Calu3 (cell line): Measurements from ENCODE around the gene SLC27A6. TPM values are rescaled to one million over a fixed set of nuclear protein-coding genes. Genes with fewer than 3 reads are reported as not detected.

ENCODE experiments used
- Bru-seq: library from RNA; stranded (reverse); fragments of 400-500 nt; gene quantifications from one replicate; lab custom pipeline; 2021; lab: Mats Ljungman, UMichigan
- BruChase-seq, 2 experiments: library from RNA; stranded (reverse); fragments of 400-500 nt; gene quantifications; one replicate each; lab custom pipeline; 2021; lab: Mats Ljungman, UMichigan
- BruUV-seq: library from RNA; stranded (reverse); fragments of 400-500 nt; replicated peaks from 2 replicates; lab custom pipeline; 2021; lab: Mats Ljungman, UMichigan
- CTCF ChIA-PET: fragments of 300-600 bp; sonication (Branson Sonifier 250); formaldehyde crosslinking; loops from one replicate; lab custom pipeline; 2022; ENCODE audit warnings: antibody characterized with exemption; lab: Charles Lee
- DNase-seq: peaks from one replicate; pipeline ENCODE4 v3.0.0; 2022
- H3K27ac Mint-ChIP-seq: one replicate; pipeline ENCODE4 v1.8.0; 2022; ENCODE audit warnings: mixed read lengths; ENCODE audit not compliant: unreplicated experiment
- H3K27me3 Mint-ChIP-seq: one replicate; pipeline ENCODE4 v1.8.0; 2022; ENCODE audit warnings: mixed read lengths; ENCODE audit not compliant: unreplicated experiment
- H3K36me3 Mint-ChIP-seq: one replicate; pipeline ENCODE4 v1.8.0; 2022; ENCODE audit warnings: mild to moderate bottlenecking, moderate library complexity, mixed read lengths; ENCODE audit not compliant: insufficient read depth, unreplicated experiment
- H3K4me1 Mint-ChIP-seq: one replicate; pipeline ENCODE4 v1.8.0; 2022; ENCODE audit warnings: mild to moderate bottlenecking, low read depth, mixed read lengths; ENCODE audit not compliant: unreplicated experiment
- H3K4me3 Mint-ChIP-seq: one replicate; pipeline ENCODE4 v1.8.0; 2022; ENCODE audit warnings: mild to moderate bottlenecking, low read depth, moderate library complexity, mixed read lengths; ENCODE audit not compliant: unreplicated experiment
- H3K9me3 Mint-ChIP-seq: one replicate; pipeline ENCODE4 v1.8.0; 2022; ENCODE audit warnings: low read depth, mixed read lengths; ENCODE audit not compliant: unreplicated experiment
- CTCF ChIP-seq: fragments of 200-600 bp; IDR thresholded peaks from one replicate; pipeline ENCODE4 v1.8.0; 2022; ENCODE audit warnings: antibody characterized with exemption; ENCODE audit not compliant: unreplicated experiment
- intact Hi-C: fragments of 100-400 bp; cut with micrococcal nuclease; formaldehyde crosslinking; loops from one replicate; pipeline ENCODE4 v1.10.0; 2022; ENCODE audit not compliant: unreplicated experiment
- long read RNA-seq: library from polyadenylated mRNA; stranded (forward); transcript quantifications from one replicate; pipeline ENCODE4 v2.0.0, GENCODE V29; 2022
- total RNA-seq: library from RNA; stranded (reverse); gene quantifications from 2 replicates; pipeline ENCODE4 v1.2.3, GENCODE V29; 2022

Gene SLC27A6
- not detected in 2 replicates for total RNA-seq
- Bru-seq, nascent RNA, result percentile 1 among the genes with signal in this experiment
- BruChase-seq, experiment 1, labeled RNA remaining after a 6-hour chase, result percentile 3 among the genes with signal in this experiment
- not detected for BruChase-seq, experiment 2, labeled RNA remaining after a 2-hour chase
- long read RNA-seq, result 0 reads

GRCh38 chr5:128965011-128965637 lies at the start of gene SLC27A6:
Gene SLC27A6 (plus strand): TSS chr5:128965488. CDS start chr5:128966138, 650 bp downstream.
- Mint-ChIP-seq H3K9me3 (peaks cover 9% of the 10 kb centered on the region), H3K27me3 (peaks cover 31% of the 10 kb centered on the region), H3K4me1 (no peaks in the 10 kb centered on the region), H3K36me3 (no peaks in the 10 kb centered on the region), H3K4me3 (no peak within 1 kb of the TSS), H3K27ac (no peak within 1 kb of the TSS)
- no peak for DNase-seq
- intact Hi-C loops, result no loop called here
- CTCF ChIA-PET, result no interaction called here
- TF ChIP-seq CTCF, result no peak
- no TSS peak for BruUV-seq

- H3K4me1 Mint-ChIP-seq, result no peaks in the 10 kb centered on the region
- H3K9me3 Mint-ChIP-seq, result no peaks in the 10 kb centered on the region
- H3K36me3 Mint-ChIP-seq, result no peaks in the 10 kb centered on the region
- no peaks in the 10 kb centered on the region for H3K27me3 Mint-ChIP-seq
- CTCF ChIA-PET, result no interaction called here
- no peak overlapping the region for H3K27ac Mint-ChIP-seq
- no peak overlapping the region for H3K4me3 Mint-ChIP-seq
- no peak for TF ChIP-seq CTCF
- no TSS peak for BruUV-seq
- intact Hi-C loops, result no loop called here
- no peak for DNase-seq
Measured at GRCh38 chr5:128919542-128919941, 45.7 kb upstream of the SLC27A6 start.

GRCh38 chr5:128920345-128921215 lies 44.7 kb upstream of the SLC27A6 start:
- no peak for TF ChIP-seq CTCF
- Mint-ChIP-seq H3K4me1 (no peaks in the 10 kb centered on the region), H3K4me3 (no peak overlapping the region), H3K27me3 (no peaks in the 10 kb centered on the region), H3K36me3 (no peaks in the 10 kb centered on the region), H3K27ac (peak overlapping the region; percentile 51), H3K9me3 (no peaks in the 10 kb centered on the region)
- peak; percentile 7 for DNase-seq
- intact Hi-C loops, result no loop called here
- CTCF ChIA-PET, result no interaction called here
- no TSS peak for BruUV-seq

- no TSS peak for BruUV-seq
- CTCF ChIA-PET, result interaction anchor here (1.7 kb wide), 1 partner anchor 18 kb away, joined by 3 read pairs; no protein-coding TSS in a partner anchor
- no peaks in the 10 kb centered on the region for H3K27me3 Mint-ChIP-seq
- intact Hi-C loops, result no loop called here
- no peaks in the 10 kb centered on the region for H3K36me3 Mint-ChIP-seq
- no peaks in the 10 kb centered on the region for H3K9me3 Mint-ChIP-seq
- no peak for TF ChIP-seq CTCF
- no peak for DNase-seq
- no peak overlapping the region for H3K27ac Mint-ChIP-seq
- H3K4me3 Mint-ChIP-seq, result no peak overlapping the region
- H3K4me1 Mint-ChIP-seq, result no peaks in the 10 kb centered on the region
Measured at GRCh38 chr5:128924299-128924698, 41.0 kb upstream of the SLC27A6 start.
